Activated CD8-positive, alpha-beta memory T cell treated with anti-CD3 and anti-CD28 coated beads for 4 hours (primary cell): ENCODE data around the gene ARMC2.
"Not testable (repeated sequence)": the region's sequence is repeated elsewhere in the genome, so short reads cannot be mapped to it uniquely, and the experiment has no call there.

Experiments
- DNase-seq, 2 donors: peaks; one replicate each; pipeline ENCODE4 v3.0.0-alpha.2; 2020; ENCODE audit warnings: low read depth in 2 of 2

The ARMC2 gene

DNA sequence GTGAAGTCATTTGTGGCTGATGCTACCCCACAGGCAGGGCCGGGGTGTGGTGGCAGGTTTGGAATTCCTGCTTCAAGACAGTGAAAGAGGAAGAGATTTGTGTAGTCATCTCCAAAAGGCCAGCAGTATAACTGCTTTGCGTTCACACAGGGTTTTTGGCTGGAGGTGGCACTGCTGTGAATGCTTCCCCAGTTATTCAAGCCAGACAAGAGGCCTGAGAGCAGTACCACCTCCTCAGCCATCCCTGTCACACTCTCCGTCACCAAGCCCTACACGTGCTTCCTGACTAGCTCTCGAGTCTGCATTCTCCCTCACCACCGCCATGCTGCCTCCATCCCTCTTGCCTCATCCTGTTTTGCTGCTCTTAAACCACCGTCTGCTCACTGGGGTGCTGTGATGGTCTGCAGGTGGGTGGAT lies 23.9 kb downstream of the ARMC2 start:
- no peak for DNase-seq

DNA sequence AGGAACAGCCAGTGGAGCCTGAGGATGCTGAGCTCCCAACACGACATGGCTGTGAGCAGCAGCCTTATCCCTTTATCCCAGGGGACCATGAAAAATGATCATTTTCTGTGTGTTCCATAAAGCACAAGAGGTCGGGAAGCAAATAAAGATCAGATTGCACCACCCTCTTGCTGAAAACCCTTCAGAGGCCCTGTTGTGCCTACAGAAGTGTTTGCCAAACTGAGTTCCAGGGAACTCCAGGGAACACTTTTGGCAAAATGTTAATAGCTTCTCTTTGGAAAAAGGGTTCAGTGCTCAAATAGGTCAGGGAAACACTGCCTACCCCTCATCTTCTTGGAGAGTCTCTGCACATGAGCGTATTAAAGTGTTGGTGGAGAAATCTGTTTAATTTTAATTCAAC lies 24.4 kb downstream of the ARMC2 start:
- DNase-seq = no peak

DNA sequence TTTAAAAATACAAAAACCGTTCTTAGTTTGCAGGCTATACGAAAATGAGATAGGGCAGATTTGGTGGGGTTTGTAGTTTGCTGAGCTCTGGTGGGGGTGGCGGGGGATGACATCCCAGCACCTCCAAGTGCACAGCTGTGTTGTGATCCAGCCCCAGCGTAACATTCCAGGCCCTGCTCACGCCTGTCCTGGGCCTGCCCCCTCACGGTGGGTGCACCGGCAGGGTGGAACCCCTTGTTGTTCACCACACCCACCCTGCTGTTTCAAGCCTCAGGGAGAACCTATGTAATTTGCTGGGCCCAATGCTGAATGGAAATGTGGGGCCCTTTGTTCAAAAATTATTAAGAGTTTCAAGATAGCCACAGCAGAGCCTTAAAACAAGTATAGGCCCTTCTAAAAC lies 25.0 kb downstream of the ARMC2 start:
- DNase-seq = no peak

DNA sequence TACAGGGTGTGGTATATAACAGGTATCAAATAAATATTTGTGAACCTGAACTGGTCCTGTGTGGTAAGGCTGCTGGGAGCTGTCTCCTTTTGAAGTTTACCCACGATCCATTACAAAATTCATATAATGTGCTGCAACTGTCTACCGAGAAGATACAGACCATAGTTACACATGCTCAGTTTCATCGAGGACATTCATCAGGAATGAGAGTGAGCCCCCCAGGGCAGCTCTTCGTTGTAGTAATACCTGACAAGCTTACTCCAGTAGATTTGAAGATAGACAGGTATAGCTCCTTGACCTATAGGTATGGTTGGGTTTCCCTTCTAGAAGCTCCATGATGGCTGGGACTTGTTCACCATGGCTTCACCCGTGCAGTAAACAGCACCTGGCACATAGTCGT lies 25.7 kb downstream of the ARMC2 start:
- DNase-seq = no peak

DNA sequence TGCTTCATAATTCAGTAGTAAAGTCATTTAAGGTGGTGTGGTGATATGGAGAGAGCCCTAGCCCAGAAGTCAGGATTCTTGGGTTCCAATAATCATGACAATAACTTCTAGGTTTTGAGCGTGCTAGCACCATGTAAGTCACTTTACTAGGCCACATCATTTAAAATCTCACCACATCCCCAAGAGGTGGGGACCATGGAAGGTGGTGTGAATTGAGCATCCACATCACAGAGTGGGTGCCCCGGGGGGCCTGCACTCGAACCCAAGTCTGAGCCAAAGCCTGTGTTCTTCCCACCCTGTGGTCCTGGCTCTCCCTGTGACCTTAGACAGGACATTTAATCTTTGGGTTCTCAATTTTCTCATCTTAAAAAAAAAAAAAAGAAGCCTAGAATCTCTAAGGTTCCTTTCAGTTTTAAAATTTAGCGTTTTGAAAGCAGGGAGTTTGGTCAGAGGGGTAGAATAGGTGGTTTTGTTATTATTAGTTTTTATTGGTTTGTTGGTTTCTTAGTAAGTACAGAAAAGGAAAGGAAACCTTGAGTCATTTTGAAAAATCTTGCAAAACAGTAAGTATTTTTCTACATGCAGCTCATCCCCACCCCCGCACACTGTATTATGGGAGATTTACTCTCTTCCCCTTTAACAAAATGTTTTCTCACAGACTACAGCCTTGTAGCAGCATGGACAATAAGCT lies 26.4 kb downstream of the ARMC2 start:
- DNase-seq = peak in 1 of 2 donors; percentile 13

DNA sequence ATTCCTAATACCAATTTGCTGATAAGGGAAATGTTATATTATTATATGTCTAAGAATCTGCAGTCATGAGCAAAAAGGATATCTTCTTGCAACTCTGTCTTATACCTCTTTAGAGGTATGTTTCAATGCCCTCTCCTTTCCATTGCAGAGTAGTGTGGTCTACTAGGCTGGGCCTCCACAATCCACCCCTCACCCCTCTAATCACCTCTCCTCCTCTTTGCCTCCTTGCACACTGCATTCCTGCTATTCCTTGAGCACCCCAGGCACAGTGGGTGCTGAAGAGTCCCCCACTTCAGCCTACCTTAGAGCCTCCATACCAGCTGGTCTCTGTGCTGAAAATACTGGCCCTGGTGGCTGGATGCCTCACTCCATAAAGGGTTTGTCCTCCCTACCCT lies 26.9 kb downstream of the ARMC2 start:
- no peak for DNase-seq

DNA sequence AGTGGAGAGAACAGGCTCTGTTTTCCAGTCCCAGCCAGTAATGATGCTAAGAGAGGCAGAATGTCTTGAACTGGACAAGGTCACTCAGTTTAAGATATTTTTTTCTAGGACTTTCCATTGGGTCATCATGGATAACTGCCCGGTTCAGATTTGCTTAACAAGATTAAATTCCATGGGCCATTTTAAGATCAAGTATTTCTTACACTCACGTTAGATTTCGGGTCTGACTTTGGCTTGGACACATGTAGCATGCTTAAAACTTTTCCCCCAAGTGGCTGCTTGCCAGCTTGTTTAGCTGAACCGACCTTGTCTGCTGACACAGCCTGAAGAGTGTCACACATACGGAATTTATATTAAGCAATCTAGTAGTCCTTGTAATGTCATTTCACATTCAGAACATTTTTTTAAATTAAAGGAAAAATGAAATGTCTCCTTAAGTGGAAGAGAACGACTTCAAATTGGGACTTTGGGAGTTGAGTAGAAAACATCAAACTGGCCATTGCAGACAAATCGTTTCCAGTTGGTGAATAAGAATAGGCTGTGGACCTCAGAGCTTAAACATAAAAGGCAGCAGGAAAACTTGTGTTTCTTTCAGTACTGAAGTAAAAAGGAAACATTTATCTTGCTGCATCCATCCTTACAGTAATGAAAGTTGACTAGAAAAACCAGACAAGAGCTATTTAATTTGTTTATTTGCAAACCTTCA lies 29.0 kb downstream of the ARMC2 start:
- DNase-seq = no peak

DNA sequence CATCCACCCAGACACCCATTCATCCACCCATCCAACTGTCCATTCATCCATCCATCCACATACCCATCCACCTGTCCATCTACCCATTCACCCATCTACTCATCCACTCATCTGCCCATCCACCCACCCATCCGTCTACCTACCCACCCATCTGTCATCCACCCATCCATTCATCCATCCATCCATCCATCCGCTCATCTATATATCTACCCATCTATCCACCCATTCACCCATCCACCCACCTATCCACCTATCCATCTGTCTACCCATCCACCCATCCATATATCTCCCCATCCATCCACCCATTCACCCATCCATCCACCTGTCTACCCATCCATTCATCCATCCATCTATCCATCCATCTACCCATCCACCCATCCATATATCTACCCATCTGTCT lies 30.7 kb downstream of the ARMC2 start:
- DNase-seq = no peak

DNA sequence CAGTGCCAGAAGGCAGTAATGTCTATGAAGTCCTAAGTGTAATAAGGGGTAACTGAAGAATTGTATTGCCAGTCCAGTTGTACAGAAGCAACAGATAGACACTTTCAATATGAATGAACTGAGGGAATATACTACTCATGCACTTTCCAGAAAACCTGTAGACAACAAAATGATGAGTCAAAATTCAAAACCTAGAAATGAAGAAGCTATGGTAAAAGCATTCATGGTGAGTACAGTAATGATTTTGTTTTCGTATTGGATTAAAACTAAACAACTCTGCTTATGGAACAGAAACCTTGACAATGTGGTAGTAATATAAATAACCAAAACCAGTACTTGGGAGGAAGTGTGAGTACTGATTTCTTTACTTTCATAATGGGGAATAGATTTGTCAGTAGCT lies 35.0 kb downstream of the ARMC2 start:
- no peak for DNase-seq

DNA sequence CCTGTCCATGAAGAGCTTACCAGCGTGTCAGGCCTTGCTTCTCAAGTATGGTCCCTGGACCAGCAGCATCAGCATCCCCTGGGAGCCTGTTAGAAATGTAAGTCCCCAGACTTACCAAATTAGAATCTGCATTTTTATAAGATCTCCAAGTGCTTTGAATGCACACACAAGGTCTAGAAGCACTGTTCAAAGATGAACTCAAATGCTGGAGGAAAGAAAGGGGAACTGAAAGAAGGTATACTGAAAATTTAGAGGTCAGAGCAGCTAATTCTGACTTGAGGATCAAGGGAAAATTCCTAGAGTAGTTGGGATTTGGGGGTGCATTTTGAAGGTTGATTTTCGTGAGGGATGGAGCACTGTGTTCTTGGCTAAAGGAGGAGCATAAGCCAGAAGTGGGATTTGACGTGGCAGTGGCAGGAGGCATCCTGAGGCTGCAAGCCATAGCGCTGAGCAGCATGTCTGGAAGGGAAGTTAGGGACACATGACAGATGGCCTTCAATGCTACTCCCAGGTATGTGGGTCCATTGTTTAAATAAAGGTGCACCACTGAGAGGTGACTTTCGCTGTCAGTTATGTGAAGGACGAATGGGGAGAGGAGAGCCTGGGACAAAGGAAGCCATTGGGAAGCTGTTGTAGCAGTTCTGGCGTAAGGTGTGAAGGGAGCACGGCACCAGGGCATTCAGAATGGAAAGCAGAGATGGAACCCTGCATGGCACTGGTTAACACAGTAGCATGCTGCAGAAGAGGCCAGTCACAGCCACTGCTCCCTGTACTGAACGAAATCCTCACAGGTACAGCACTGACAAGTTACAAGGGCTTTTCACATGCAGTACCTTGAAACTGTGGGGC lies 36.2 kb downstream of the ARMC2 start:
- no peak for DNase-seq

DNA sequence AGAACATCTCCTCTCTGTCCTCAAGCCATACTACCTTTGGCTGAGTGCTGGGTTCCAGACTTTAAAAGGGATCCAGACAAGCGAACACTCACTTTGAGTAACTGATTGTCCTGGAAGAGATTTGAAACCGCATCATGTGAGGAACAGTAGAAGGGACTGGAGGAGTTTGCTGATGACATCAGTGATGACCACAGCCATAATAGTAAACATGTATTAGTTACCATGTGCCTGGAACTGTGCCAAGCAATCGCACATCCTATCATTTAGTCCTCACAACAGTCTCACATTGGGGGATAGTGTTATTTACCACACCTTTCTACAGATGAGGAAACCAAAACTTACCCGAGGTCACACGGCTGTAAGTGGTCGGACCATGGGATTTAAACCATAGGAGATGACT lies 39.8 kb downstream of the ARMC2 start:
- DNase-seq = no peak

DNA sequence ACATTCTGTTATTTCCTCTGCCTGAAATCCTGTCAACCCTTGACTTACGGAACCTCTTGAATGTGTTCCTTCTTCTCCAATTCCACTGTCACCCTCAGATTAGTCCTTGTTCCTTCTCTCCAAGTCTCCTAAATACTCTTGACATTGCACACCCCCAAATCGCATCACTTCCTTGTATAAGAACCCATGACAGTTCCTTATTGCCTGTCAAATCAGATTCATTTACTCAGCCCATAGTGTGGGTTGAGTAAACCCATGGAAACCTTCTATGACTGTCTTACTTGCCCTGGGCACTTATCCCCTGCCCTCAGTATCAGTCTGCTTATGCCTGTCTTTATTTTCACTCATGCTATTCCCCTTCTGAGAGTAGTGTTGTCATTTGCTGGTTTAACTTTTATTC lies 40.5 kb downstream of the ARMC2 start:
- DNase-seq = no peak

DNA sequence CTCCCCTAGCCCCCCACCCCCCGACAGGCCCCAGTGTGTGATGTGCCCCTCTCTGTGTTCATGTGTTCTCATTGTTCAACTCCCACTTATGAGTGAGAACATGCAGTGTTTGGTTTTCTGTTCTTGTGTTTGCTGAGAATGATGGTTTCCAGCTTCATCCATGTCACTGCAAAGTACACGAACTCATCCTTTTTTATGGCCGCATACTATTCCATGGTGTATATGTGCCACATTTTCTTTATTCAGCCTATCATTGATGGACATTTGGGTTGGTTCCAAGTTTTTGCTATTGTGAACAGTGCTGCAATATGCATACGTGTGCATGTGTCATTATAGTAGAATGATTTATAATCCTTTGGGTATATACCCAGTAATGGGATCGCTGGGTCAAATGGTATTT lies 42.7 kb downstream of the ARMC2 start:
- not testable (repeated sequence) for DNase-seq

DNA sequence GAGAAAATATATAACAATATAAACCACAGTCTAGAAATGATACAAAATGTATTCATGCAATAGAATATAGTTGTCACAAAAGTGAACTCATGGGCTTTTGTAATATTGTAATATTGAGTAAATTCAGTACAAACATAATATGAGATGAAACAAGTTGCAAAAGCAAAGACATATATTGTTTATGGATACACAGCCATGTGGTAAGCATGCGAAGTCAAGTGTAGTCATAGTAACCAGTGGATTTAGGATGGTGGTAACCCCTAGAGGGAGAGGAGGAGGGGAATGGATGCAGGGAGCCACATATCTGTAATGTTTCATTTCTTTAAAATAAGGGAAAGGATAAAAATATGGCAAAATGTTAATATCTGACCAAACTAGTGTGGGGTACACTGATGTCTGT lies 47.3 kb downstream of the ARMC2 start:
- no peak for DNase-seq

DNA sequence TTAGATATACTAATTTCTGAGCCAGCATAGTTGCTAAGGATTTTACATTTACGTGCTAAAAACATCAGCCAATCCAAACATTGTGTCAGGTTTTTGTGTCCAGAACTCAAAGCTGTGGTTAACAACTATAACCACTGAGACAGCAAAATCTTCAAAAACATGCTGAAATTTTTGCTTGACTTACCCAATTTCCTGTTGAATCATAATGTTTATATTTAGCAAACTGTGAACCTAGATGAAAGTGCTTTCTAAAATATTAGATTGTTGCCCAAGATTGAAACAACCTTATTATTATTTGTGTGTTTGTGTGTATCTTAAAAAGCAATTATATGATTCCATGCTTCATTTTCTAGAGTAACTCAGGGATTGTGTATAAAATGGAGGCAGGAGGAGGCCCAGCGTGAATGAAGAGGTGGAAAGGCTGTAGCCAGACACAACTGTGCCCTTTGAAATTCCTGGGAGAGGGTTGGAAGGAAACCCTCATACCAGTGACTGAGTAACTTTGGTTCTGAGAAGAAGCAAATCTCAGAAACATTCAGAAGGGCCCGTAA lies 48.0 kb downstream of the ARMC2 start:
- DNase-seq = no peak

DNA sequence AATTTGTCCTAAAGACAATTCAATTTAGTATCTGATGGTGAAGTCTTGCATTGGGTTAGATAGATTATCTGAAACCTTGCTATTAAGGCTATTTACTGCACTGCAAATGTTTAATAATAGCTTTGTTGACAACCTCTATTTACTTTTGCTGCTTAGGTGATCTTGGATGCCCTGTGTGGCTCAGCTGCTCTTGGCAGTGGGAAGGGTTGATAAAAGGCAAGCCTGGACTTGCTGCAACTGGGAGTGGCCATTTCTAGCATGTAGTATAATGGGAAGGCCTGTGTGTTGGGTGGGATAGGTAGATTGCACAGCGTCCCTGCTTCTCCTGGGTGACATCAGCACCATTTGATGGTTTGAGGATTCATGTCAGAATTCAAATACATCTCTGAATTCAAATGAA lies 49.1 kb downstream of the ARMC2 start:
- no peak for DNase-seq

DNA sequence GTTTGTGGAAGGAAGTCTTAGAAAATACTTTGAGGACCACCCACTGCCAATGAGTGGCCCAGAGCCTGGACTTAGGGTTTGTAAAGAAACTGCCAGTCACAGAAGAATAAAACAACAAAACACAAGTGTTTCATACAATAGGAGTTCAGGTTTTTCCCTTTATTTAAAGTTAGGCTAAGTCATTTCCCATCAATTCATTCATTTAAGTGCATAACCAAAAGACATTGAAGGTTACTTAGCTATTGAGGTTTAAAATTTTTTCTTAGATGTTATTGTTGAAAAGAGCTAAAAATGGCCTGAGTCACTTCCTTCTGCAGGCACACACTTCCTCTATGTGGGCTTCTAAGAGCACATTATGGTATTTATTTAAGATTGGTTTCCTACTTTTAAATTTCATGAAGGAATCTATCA lies 54.2 kb downstream of the ARMC2 start:
- DNase-seq = no peak

DNA sequence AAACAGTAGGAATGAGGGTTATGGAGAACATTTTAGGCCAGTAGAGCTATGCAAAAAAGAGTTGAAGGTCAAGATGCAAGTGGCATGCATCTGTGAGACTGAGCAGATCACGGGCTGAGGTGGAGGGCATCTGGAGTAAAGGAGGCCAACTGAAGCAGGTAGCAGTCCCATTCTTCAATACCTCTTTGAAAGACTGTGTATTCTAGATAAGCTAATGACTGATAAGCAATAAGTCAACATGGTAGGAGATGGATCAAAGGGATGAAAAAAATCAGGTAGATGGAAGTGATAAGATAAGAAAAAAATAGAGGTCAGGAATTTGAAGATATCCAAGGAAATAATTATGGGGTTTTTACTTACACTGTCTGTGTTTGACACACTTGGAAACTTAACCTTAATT lies 55.6 kb downstream of the ARMC2 start:
- no peak for DNase-seq

DNA sequence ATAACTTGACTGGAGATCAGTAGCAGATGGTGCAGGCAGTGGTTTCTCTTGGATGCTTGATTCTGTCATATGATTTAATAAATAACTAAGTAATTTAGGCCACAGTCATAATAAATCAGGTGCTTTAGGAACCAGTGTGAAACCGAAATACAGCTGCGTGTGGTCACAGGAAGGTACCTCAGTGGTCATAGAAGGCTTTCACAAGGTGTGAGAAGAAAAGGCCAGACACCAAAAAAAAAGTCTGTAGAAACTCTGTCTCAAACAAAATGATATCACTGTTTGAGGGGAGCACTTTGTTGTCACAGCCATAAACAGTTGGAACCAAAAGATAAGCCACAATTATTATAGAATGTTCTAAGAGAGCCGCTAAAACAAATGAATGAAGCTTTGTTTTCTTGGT lies 56.5 kb downstream of the ARMC2 start:
- DNase-seq = no peak

DNA sequence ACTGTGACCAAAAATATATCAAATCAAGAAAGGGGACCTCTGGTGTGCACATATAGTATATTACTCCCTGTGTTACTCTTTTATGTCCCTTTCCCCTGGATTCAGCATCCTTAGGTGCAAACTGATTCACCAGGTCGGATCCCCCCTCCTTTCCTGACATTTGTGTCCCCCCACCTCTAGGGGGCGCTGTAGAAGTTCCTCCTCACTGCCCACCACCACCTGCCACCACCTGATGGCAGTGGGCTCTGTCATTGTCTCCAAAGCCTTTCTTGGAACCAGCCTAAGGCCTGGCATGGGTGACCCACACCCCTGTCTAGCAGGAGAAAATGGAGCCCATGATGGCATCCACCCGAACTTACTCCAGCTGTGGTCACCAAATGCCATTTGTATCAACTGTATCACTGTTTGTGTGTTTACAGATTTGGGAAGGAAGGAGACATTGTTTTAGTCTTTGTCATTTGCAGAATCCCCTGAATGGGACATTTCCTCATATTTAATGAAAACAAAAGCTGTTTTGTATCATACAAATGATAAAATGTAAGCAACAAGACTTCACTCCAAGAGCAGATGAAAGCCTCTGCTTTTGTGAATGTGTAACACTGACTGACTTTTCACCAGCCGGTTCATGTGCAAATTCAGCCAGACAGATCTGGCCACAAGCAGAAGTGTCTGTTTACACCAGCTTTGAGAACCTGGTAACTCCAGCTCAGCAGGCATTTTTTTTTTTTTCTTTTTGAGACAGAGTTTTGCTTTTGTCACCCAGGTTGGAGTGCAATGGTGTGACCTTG lies 66.2 kb downstream of the ARMC2 start:
- no peak for DNase-seq

DNA sequence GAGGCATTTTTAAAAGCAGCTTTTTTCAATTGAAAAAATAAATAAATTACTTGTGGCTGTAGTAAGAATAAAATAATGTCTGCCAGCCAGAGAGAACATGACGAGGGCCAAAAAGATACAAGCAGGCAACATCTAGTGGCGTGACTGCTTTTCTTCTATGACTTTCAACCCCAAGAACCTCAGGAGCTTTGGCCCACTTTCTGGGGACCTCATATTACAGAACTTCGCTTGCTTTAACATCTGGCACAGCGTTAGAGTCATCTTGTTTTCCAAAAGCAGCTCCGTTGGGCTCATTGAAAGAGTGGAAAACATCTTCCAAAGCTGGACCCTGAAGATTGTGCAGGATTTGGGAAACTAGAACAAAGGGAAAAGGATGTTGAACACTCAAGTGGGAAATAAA lies 67.0 kb downstream of the ARMC2 start:
- no peak for DNase-seq
